ENCODE results near the gene DUSP12. TPM values are rescaled to one million over a fixed set of nuclear protein-coding genes. Genes with fewer than 3 reads are reported as not detected.

The DUSP12 gene
- total RNA-seq, 1 experiment from 2014 or later: 23.6 TPM

DNA sequence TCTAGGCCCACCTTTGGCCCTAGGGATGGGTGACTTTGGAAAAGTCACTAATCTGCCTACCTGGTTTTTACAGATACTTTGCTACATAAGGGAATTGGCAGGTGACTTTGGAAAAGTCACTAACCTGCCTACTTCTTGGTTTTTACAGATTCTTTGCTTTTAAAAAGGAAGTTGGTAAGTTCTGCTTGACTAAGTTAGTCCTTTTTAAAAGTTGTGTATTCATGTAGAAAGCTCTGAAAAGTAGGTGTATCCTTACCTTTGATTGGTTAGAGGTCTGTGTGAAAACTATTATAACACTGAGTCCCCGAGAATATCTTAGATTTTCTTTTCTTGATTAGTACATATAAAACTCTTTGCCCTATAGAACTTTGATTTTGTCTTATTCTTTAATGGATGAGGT, 28.9 kb downstream of the DUSP12 start:
- no peaks in the 10 kb centered on the region for H3K9me3 ChIP-seq (ENCODE audit: insufficient read depth, low read depth)
- no peak overlapping the region for H2AFZ ChIP-seq
- 0 out of 2 replicates have a peak, but pooled peaks cover 1% of the 10 kb centered on the region for H3K36me3 ChIP-seq (ENCODE audit: low read depth)
- no peak for TF ChIP-seq CTCF (conservative IDR thresholded peaks at IDR 0.05)
- no peak for TF ChIP-seq EZH2 (IDR thresholded peaks at IDR 0.05; ENCODE audit: low read depth)
- H3K4me2 ChIP-seq: no peak overlapping the region
- no peak overlapping the region for H3K4me3 ChIP-seq
- H3F3A ChIP-seq (ENCODE audit: insufficient read depth, low read depth): no peaks in the 10 kb centered on the region
- no peaks in the 10 kb centered on the region for H3K4me1 ChIP-seq (replicated peaks; ENCODE audit: insufficient read depth)
- ChIA-PET POLR2A (ENCODE audit: unreplicated experiment) (no interaction called here), CTCF (no interaction called here)
- H3K9me2 ChIP-seq (ENCODE audit: insufficient read depth): no peaks in the 10 kb centered on the region
- H3K27me3 ChIP-seq (ENCODE audit: insufficient read depth, low read depth): no peaks in the 10 kb centered on the region
- H3K79me2 ChIP-seq (ENCODE audit: low read depth): peaks cover 30% of the 10 kb centered on the region
- BruUV-seq (replicated peaks): no TSS peak
- intact Hi-C loops (cut with micrococcal nuclease; ENCODE audit: unreplicated experiment): no loop called here
- H4K20me1 ChIP-seq (ENCODE audit: insufficient read depth): peaks cover 41% of the 10 kb centered on the region
- DNase-seq: no peak
- H3K27ac ChIP-seq: no peak overlapping the region

GRCh38 chr1:161779393-161779792, 29.8 kb downstream of the DUSP12 start:
- H4K20me1 ChIP-seq (ENCODE audit: insufficient read depth): peaks cover 37% of the 10 kb centered on the region
- no peaks in the 10 kb centered on the region for H3K9me3 ChIP-seq (ENCODE audit: insufficient read depth, low read depth)
- H3K27me3 ChIP-seq (ENCODE audit: insufficient read depth, low read depth): no peaks in the 10 kb centered on the region
- no peak for TF ChIP-seq EZH2 (IDR thresholded peaks at IDR 0.05; ENCODE audit: low read depth)
- TF ChIP-seq CTCF (conservative IDR thresholded peaks at IDR 0.05): no peak
- H3F3A ChIP-seq (ENCODE audit: insufficient read depth, low read depth): no peaks in the 10 kb centered on the region
- H3K9me2 ChIP-seq (ENCODE audit: insufficient read depth): no peaks in the 10 kb centered on the region
- H2AFZ ChIP-seq: no peak overlapping the region
- H3K4me3 ChIP-seq: no peak overlapping the region
- H3K4me1 ChIP-seq (replicated peaks; ENCODE audit: insufficient read depth): no peaks in the 10 kb centered on the region
- 0 out of 2 replicates have a peak, but pooled peaks cover 9% of the 10 kb centered on the region for H3K36me3 ChIP-seq (ENCODE audit: low read depth)
- intact Hi-C loops (cut with micrococcal nuclease; ENCODE audit: unreplicated experiment): no loop called here
- H3K79me2 ChIP-seq (ENCODE audit: low read depth): peaks cover 27% of the 10 kb centered on the region; the same call in 1 of the 2 replicates
- no TSS peak for BruUV-seq (replicated peaks)
- H3K4me2 ChIP-seq: no peak overlapping the region
- CTCF ChIA-PET: no interaction called here
- no peak for DNase-seq
- POLR2A ChIA-PET (ENCODE audit: unreplicated experiment): no interaction called here
- H3K27ac ChIP-seq: no peak overlapping the region

- no TSS peak for BruUV-seq (replicated peaks)
- POLR2A ChIA-PET (ENCODE audit: unreplicated experiment): no interaction called here
- peaks cover 17% of the 10 kb centered on the region; the same call in 1 of the 2 replicates for H4K20me1 ChIP-seq (ENCODE audit: insufficient read depth)
- no peaks in the 10 kb centered on the region; the same call in 1 of the 2 replicates for H3F3A ChIP-seq (ENCODE audit: insufficient read depth, low read depth)
- intact Hi-C loops (cut with micrococcal nuclease; ENCODE audit: unreplicated experiment): no loop called here
- peaks cover 20% of the 10 kb centered on the region; the same call in 1 of the 2 replicates for H3K36me3 ChIP-seq (ENCODE audit: low read depth)
- H3K27me3 ChIP-seq (ENCODE audit: insufficient read depth, low read depth): no peaks in the 10 kb centered on the region
- TF ChIP-seq CTCF (conservative IDR thresholded peaks at IDR 0.05) (no peak), EZH2 (IDR thresholded peaks at IDR 0.05; ENCODE audit: low read depth) (no peak)
- no peak overlapping the region for H3K4me2 ChIP-seq
- H3K9me2 ChIP-seq (ENCODE audit: insufficient read depth): no peaks in the 10 kb centered on the region
- H3K27ac ChIP-seq: no peak overlapping the region
- H3K4me3 ChIP-seq: no peak overlapping the region
- H3K9me3 ChIP-seq (ENCODE audit: insufficient read depth, low read depth): no peaks in the 10 kb centered on the region
- 0 out of 2 replicates have a peak, but pooled peaks cover 6% of the 10 kb centered on the region for H3K79me2 ChIP-seq (ENCODE audit: low read depth)
- CTCF ChIA-PET: no interaction called here
- no peaks in the 10 kb centered on the region for H3K4me1 ChIP-seq (replicated peaks; ENCODE audit: insufficient read depth)
- H2AFZ ChIP-seq: no peak overlapping the region
- no peak for DNase-seq
Measured at GRCh38 chr1:161781995-161782394, 32.4 kb downstream of the DUSP12 start.

All from PC-9 (cell line).